ENCODE data around the gene SETD9.
A peak's percentile ranks its signal among the peaks of the same experiment; 100 is the strongest.

The SETD9 gene

GRCh38 chr5:56909294-56910209 lies at the start of gene SETD9:
Gene SETD9 (plus strand): TSS chr5:56909596. CDS start chr5:56909646, 50 bp downstream.
- peak; percentile 94 for DNase-seq (ENCODE audit: low read depth)

DNA sequence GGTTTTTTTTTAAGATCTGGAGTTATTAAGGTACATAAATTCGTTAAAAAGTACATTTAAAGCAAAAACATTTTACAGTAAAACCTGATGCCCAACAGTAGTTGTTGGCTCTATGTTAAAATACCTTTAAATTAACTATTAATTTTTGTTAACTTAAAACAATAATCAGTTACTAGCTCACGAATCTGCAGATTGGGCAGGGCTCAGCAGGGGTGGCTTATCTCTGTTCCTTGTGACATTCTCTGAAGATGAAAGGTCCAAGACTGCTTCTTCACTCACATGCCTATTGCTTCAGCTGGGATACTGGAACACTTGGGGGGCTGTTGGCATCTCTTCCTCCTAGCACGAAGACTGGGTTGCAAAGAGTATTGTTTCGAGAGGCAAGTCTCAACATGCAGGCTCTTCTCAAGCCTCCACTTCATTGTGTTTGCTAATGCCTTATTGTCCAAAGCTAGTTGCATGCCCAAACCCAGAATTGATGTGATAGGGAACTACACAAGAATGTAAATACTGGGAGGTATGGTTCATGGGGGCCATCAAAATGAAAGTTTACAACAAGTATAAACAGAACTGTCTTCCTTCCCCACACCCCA lies 47.4 kb upstream of the SETD9 start:
- DNase-seq (ENCODE audit: low read depth): no peak

- no peak for DNase-seq (ENCODE audit: low read depth)
These were observed 46.5 kb upstream of the SETD9 start for GRCh38 chr5:56862909-56863308.

- no peak for DNase-seq (ENCODE audit: low read depth)
These were observed 37.6 kb upstream of the SETD9 start for GRCh38 chr5:56871777-56872176.

DNA sequence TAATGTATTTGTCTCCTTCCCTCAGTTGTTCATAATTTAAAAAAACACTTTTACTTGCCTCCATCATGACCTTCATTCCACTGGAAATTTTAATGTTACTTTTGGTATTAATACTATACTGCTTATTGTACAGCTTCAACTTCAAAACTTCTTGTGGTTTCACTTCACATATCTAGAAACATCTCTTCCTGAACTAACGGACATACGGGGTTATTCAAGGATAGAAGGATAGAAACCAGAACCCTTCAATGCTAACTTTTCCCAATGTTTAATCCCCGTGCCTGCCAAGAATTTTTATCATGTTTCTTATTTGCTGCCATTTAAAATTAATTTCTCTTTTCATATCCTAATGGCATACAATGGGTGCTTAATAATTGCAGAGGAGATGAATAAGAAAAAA lies 36.3 kb upstream of the SETD9 start:
- no peak for DNase-seq (ENCODE audit: low read depth)

DNA sequence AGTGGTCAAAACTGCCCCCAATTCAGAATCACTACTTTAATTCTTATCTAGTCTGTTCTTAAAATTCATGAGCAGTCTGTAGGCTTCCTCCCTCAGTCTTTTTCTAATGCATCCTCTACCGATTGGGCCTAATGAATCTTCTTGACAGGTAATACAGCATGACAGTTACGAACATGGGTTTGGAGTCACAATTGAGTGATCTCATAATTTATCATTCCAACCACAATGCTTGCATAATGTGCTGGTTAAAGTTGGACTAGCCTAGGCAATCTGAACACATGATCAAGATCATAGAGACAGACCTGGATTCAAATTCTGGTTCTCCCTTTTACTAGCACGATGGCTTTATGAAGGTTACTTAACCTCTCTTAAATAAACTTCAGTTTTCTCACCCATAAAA lies 33.1 kb upstream of the SETD9 start:
- DNase-seq (ENCODE audit: low read depth): peak; percentile 11

DNA sequence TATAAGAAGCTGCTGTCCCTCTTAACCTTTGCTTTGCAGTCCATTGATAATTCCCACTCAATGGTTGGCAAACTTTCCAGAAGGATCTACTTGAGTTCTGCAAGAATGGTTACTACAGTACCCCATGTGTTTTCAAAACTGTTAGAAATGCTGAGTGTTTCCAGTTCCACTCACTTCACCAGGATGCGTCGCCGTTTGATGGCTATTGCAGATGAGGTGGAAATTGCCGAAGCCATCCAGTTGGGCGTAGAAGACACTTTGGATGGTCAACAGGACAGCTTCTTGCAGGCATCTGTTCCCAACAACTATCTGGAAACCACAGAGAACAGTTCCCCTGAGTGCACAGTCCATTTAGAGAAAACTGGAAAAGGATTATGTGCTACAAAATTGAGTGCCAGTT lies 27.8 kb upstream of the SETD9 start:
- no peak for DNase-seq (ENCODE audit: low read depth)

GRCh38 chr5:56893251-56893951 lies 16.0 kb upstream of the SETD9 start:
- no peak for DNase-seq (ENCODE audit: low read depth)

DNA sequence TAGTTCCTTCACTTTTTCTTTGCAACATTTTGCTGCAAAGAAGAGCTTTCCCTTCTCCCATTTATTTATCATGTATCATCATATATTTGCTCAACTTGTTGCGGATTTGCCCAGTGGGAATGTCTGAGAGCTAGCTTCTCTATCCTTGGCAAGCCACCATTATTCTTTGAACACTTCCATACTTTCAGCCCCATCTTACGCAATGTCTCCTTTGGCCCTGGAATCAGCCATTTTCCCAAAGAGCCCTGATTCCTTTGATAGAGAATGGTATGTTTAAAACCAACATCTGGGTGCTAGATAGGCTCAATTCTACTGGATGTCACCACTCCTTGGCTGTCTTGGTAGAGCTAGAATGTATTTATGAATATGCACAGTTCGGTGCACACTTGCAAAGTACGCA lies 12.6 kb upstream of the SETD9 start:
- DNase-seq (ENCODE audit: low read depth): no peak

DNA sequence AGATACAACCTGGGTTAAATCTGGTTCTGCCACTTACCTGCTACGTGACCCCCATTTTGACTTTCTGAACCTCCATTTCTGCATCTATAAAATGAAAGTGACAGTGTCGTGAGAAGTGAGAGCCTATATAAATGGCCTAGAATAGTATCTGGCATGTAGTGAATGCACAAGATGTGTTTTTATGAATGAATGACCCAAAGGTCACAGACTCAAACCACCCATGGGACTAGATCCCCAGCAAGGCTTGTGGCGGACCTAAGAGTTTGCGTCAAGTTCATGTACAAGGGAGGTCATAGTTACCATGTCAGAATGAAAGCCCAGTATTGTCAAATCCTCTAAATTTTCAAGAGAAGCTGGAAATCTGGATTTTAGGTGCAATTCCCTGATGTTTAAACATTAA lies 11.2 kb upstream of the SETD9 start:
- DNase-seq (ENCODE audit: low read depth): no peak

GRCh38 chr5:56900395-56900794 lies 9.0 kb upstream of the SETD9 start:
- no peak for DNase-seq (ENCODE audit: low read depth)

DNA sequence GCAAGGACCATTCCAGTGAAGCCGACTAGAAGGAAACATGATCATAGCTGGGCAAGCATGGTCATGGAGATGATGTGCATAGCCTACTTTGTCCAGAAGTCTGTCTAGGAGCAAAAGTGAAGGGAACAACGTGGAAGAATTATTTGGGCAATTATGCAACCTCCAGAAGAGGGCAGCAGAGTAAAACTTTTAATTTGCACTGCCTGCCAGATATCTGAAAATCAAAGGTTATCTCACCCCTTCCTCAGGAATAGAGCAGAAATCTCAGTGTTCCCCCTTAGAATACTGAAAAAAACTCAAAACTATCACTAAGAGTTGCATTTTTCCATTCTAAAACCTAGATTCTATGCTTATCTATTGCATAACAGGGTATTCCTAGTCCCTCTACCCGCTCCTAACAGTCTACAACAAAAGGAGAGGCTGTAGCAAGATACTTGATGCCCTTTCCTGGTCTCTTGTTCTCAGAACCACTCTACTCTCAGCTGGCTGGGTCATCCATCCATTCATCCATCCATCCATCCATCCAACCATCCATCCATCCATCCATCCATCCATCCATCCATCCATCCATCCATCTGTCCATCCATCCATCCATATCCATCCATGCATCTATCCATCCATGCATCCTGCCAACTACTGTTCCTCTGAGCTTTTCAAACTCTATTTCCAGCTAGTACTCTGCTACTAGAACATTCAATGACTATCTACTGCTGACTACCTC lies 8.4 kb upstream of the SETD9 start:
- no peak for DNase-seq (ENCODE audit: low read depth)

DNA sequence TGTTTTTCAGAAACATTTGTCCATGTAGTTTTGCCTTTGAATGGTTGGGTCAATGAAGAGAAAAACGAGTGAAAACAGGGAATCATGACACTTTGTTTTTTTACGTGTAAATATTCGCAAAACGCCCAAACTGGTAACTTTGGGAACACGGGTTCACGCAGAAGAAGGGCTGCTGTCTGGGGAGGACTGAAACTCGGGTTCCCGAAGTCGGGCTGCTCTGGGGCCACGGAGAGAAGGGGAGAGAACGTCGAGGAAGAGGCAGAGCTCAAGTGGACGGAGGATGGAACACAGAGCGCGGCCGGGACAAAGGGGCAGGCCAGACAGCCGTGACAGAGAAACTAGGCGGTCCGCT lies 478 bp upstream of the SETD9 start:
- DNase-seq (ENCODE audit: low read depth): no peak

- DNase-seq (ENCODE audit: low read depth): no peak
These were observed 992 bp downstream of the SETD9 start for GRCh38 chr5:56910210-56910965.

- DNase-seq (ENCODE audit: low read depth): no peak
These were observed 4.4 kb downstream of the SETD9 start for GRCh38 chr5:56913766-56914165.

DNA sequence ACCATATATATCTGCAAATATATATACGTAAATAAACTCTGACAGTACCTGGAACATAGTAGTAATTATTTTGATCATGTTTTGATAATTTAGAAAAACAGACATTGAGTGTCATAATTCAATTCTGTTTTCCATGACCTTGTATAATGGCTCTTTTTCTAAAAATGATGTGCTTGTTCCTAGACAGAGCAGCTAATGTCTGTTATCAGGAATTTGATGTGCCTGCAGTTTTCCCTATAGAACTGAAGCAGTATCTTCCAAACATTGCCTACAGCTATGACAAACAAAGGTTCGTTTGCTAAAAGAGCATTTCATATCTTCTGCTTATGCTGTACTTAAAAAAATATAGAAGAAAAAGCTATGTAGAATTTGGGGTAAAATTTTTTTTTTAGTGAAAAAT lies 5.3 kb downstream of the SETD9 start:
- no peak for DNase-seq (ENCODE audit: low read depth)

- no peak for DNase-seq (ENCODE audit: low read depth)
These were observed 8.1 kb downstream of the SETD9 start for GRCh38 chr5:56917534-56917933.

GRCh38 chr5:56918054-56918453 lies 8.7 kb downstream of the SETD9 start:
- DNase-seq (ENCODE audit: low read depth): no peak

DNA sequence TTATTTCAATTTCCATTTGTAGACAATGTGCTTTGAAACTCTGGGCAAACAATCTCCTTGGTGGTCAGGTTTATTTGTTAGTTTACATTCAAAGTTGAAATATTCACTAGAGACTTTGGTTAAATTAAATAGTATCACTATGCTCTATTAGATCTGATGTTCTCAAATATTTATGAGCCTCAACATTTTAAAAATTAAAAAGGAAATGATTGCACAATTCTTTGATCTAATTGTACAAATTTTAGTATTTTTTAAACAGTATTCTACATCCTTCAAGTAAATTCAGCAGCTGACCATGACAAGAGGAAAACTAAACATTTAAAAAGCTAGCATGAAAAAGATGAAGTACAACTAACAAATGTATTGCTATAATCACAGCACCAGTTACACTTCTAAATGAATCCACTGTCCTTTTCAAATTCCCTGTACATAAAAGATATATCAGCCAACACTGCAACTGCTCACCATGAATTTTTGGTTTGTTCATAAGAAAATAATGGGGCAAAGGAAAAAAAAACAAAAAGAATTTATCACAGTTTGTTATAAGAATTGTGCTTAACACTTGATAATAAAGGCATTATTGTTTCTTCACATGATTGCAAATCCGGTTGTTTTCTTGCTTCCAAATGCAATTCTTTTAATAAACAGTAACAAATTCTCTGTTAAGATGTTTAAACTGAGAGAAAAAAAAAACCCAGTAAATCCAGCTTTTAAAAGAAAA lies 10.7 kb downstream of the SETD9 start:
- no peak for DNase-seq (ENCODE audit: low read depth)

- no peak for DNase-seq (ENCODE audit: low read depth)
These were observed 13.5 kb downstream of the SETD9 start for GRCh38 chr5:56922922-56923321.

GRCh38 chr5:56934325-56934724 lies 24.9 kb downstream of the SETD9 start:
- no peak for DNase-seq (ENCODE audit: low read depth)

Measured in stromal cell of bone marrow (primary cell).